Caco-2 (cell line): ENCODE results near the gene GRID2IP. TPM values are rescaled to one million over a fixed set of nuclear protein-coding genes. Genes with fewer than 3 reads are reported as not detected.

ENCODE experiments used
- BruUV-seq: library from RNA; stranded (reverse); fragments of 400-500 nt; replicated peaks from 2 replicates; lab custom pipeline; 2021; lab: Mats Ljungman, UMichigan
- CTCF ChIA-PET: fragments of 300-600 bp; sonication (Branson Sonifier 250); formaldehyde crosslinking; loops from one replicate; lab custom pipeline; 2022; ENCODE audit warnings: antibody characterized with exemption; lab: Charles Lee
- POLR2A ChIA-PET: fragments of 300-600 bp; sonication (Branson Sonifier 250); formaldehyde crosslinking; loops from one replicate; lab custom pipeline; 2022; ENCODE audit warnings: antibody characterized with exemption; lab: Charles Lee
- DNase-seq, 2 experiments: peaks; one replicate each; pipeline versions ENCODE4 v3.0.0 to v3.0.0-alpha.2; 2020 to 2022
- H3K27me3 ChIP-seq: replicated peaks from 2 replicates; pipeline ENCODE4 v1.6.0; 2011; ENCODE audit warnings: low read length; ENCODE audit not compliant: control insufficient read depth, insufficient read depth
- H3K36me3 ChIP-seq: 2 replicates; pipeline ENCODE4 v1.5.1; 2011; ENCODE audit warnings: low read length; ENCODE audit not compliant: control insufficient read depth, insufficient read depth
- H3K4me1 ChIP-seq: fragments of 250-450 bp; sonication (Bioruptor Pico); 2 replicates; pipeline ENCODE4 v1.5.1; 2020; ENCODE audit warnings: mild to moderate bottlenecking
- H3K4me3 ChIP-seq: 2 replicates; pipeline ENCODE4 v1.5.1; 2011; ENCODE audit warnings: low read depth, mild to moderate bottlenecking, control low read depth, low read length
- H3K9me3 ChIP-seq: fragments of 250-450 bp; sonication (Bioruptor Pico); 2 replicates; pipeline ENCODE4 v1.5.1; 2020; ENCODE audit warnings: mild to moderate bottlenecking, moderate library complexity
- H3K27ac Mint-ChIP-seq: one replicate; pipeline ENCODE4 v1.8.0; 2022; ENCODE audit warnings: mixed read lengths; ENCODE audit not compliant: unreplicated experiment
- H3K27me3 Mint-ChIP-seq: one replicate; pipeline ENCODE4 v1.8.0; 2022; ENCODE audit warnings: mixed read lengths; ENCODE audit not compliant: insufficient read depth, unreplicated experiment
- H3K36me3 Mint-ChIP-seq: one replicate; pipeline ENCODE4 v1.8.0; 2022; ENCODE audit warnings: mild to moderate bottlenecking, mixed read lengths; ENCODE audit not compliant: insufficient read depth, unreplicated experiment
- H3K4me1 Mint-ChIP-seq: one replicate; pipeline ENCODE4 v1.8.0; 2022; ENCODE audit warnings: low read depth, mixed read lengths; ENCODE audit not compliant: unreplicated experiment
- H3K4me3 Mint-ChIP-seq: one replicate; pipeline ENCODE4 v1.8.0; 2022; ENCODE audit warnings: mild to moderate bottlenecking, moderate library complexity, mixed read lengths; ENCODE audit not compliant: unreplicated experiment
- H3K9me3 Mint-ChIP-seq: one replicate; pipeline ENCODE4 v1.8.0; 2022; ENCODE audit warnings: mixed read lengths; ENCODE audit not compliant: unreplicated experiment
- intact Hi-C: fragments of 100-400 bp; cut with micrococcal nuclease; formaldehyde crosslinking; loops from one replicate; pipeline ENCODE4 v1.10.0; 2022; ENCODE audit not compliant: unreplicated experiment
- total RNA-seq: library from RNA; stranded (reverse); gene quantifications from 2 replicates; pipeline ENCODE4 v1.2.3, GENCODE V29; 2022
- TF ChIP-seq, protein P1 (sequence below), 2 experiments: fragments of 200-600 bp in 1 of 2; IDR thresholded peaks; 1 replicate in 1 of 2; 2 replicates in 1 of 2; pipeline versions ENCODE4 v1.5.1 to v1.8.0; 2011 to 2022; ENCODE audit warnings: antibody characterized with exemption in 1 of 2, control low read depth in 1 of 2, inconsistent platforms in 1 of 2, low read depth in 1 of 2, low read length in 1 of 2, mild to moderate bottlenecking in 1 of 2, moderate library complexity in 1 of 2; ENCODE audit not compliant: insufficient read depth in 1 of 2, severe bottlenecking in 1 of 2, unreplicated experiment in 1 of 2

GRID2IP gene
- total RNA-seq, 1 experiment from 2014 or later: 0.95 TPM

DNA sequence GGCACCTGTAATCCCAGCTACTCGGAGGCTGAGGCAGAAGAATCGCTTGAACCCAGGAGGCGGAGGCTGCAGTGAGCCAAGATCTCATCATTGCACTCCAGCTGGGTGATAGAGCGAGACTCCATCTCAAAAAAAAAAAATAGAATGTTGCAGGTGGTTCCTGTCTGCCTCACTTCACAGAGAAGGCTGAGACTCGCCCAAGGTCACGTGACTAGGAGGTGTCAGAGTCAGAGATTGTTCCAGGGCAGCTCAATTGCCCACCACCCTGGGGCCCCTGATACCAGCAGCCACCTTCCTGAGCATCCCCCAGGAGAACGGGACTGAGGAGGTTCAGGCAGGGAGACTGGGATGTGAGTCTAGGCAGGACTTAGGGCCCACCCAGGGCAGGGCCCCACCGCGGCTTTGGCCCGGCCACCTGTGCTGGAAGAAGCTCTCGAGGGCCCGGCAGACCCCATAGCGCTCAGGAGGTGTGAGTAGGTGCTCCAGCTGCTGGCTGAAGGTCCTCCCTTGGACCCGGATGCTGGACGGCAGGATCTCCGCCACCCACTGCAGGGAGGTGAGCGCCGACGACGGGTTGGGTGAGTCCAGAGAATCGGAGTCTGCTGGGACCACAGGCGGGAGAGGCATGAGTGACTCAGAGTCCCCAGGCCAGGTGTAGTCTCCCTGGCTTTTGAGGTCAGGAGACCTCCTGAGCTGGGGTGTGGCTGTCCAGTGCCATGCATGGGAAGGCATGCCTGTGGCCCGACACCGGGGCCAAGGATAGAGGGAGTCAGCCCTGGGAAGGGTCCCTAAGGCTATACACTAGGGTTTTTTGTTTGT lies 30.9 kb downstream of the GRID2IP start:
- no TSS peak for BruUV-seq
- POLR2A ChIA-PET: no interaction called here
- no peaks in the 10 kb centered on the region for H3K36me3 Mint-ChIP-seq
- intact Hi-C loops: no loop called here
- H3K4me1 ChIP-seq: no peaks in the 10 kb centered on the region
- TF ChIP-seq, protein P1, sequence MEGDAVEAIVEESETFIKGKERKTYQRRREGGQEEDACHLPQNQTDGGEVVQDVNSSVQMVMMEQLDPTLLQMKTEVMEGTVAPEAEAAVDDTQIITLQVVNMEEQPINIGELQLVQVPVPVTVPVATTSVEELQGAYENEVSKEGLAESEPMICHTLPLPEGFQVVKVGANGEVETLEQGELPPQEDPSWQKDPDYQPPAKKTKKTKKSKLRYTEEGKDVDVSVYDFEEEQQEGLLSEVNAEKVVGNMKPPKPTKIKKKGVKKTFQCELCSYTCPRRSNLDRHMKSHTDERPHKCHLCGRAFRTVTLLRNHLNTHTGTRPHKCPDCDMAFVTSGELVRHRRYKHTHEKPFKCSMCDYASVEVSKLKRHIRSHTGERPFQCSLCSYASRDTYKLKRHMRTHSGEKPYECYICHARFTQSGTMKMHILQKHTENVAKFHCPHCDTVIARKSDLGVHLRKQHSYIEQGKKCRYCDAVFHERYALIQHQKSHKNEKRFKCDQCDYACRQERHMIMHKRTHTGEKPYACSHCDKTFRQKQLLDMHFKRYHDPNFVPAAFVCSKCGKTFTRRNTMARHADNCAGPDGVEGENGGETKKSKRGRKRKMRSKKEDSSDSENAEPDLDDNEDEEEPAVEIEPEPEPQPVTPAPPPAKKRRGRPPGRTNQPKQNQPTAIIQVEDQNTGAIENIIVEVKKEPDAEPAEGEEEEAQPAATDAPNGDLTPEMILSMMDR (IDR thresholded peaks at IDR 0.05; ENCODE audit: insufficient read depth in 1 of 2, low read depth in 1 of 2, low read length in 1 of 2, severe bottlenecking in 1 of 2, unreplicated experiment in 1 of 2): no peak
- H3K27me3 ChIP-seq: no peaks in the 10 kb centered on the region
- no peaks in the 10 kb centered on the region for H3K9me3 Mint-ChIP-seq
- H3K27ac Mint-ChIP-seq: no peak overlapping the region
- CTCF ChIA-PET: no interaction called here
- no peaks in the 10 kb centered on the region for H3K9me3 ChIP-seq
- peaks cover 10% of the 10 kb centered on the region for H3K4me1 Mint-ChIP-seq
- H3K36me3 ChIP-seq: no peaks in the 10 kb centered on the region
- H3K4me3 ChIP-seq: no peak overlapping the region
- DNase-seq: no peak
- H3K27me3 Mint-ChIP-seq: peaks cover 6% of the 10 kb centered on the region
- no peak overlapping the region for H3K4me3 Mint-ChIP-seq

DNA sequence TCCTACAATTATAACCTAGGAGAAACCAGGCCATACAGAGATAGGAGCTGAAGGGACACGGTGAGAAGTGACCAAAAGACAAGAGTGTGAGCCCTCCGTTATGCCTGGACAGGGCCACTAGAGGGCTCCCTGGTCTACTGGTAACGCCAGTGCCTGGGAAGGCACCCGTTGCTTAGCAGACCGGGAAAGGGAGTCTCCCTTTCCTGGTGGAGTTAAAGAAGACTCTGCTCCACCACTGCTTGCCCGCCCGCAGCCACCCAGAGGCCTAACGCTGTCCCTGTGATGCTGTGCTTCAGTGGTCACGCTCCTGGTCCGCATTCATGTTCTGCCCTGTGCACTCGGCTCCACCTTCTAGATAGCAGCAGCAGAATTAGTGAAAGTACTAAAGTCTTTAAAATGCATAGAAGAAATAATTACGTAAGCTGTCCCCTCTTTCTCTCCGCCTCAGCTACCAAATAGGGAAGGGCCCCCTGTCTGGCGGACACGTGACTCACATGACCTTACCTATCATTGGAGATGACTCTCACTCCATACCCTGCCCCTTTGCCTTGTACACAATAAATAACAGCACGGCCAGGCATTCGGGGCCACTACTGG lies 34.8 kb downstream of the GRID2IP start:
- peaks cover 4% of the 10 kb centered on the region for H3K27me3 Mint-ChIP-seq
- peaks cover 10% of the 10 kb centered on the region for H3K4me1 Mint-ChIP-seq
- H3K9me3 Mint-ChIP-seq: no peaks in the 10 kb centered on the region
- H3K4me3 Mint-ChIP-seq: peak overlapping the region; percentile 34
- TF ChIP-seq, protein P1 (IDR thresholded peaks at IDR 0.05; ENCODE audit: insufficient read depth in 1 of 2, low read depth in 1 of 2, low read length in 1 of 2, severe bottlenecking in 1 of 2, unreplicated experiment in 1 of 2): peak; percentile 89 to 90
- H3K27ac Mint-ChIP-seq: no peak overlapping the region
- Histone ChIP-seq H3K27me3 (no peaks in the 10 kb centered on the region), H3K36me3 (no peaks in the 10 kb centered on the region), H3K4me1 (no peaks in the 10 kb centered on the region), H3K9me3 (no peaks in the 10 kb centered on the region), H3K4me3 (no peak overlapping the region)
- no TSS peak for BruUV-seq
- CTCF ChIA-PET: interaction anchor here (0.7 to 2.5 kb wide), 6 partner anchors 20 to 95 kb away, joined by 3 to 16 read pairs (median 4); partner anchors contain the start of gene INTS15
- peak; percentile 88 to 89 for DNase-seq
- intact Hi-C loops: loop anchor here (1.0 to 10.0 kb wide), 3 partner anchors 43 to 338 kb away; partner anchors contain the start of gene ZDHHC4
- POLR2A ChIA-PET: no interaction called here
- no peaks in the 10 kb centered on the region for H3K36me3 Mint-ChIP-seq

GRCh38 chr7:6513541-6513940 lies 37.7 kb downstream of the GRID2IP start:
- Mint-ChIP-seq H3K27me3 (no peaks in the 10 kb centered on the region), H3K36me3 (no peaks in the 10 kb centered on the region), H3K9me3 (no peaks in the 10 kb centered on the region), H3K4me1 (peaks cover 10% of the 10 kb centered on the region), H3K4me3 (no peak overlapping the region), H3K27ac (no peak overlapping the region)
- H3K36me3 ChIP-seq: no peaks in the 10 kb centered on the region
- no TSS peak for BruUV-seq
- CTCF ChIA-PET: no interaction called here
- no peak overlapping the region for H3K4me3 ChIP-seq
- no peak for DNase-seq
- H3K9me3 ChIP-seq: no peaks in the 10 kb centered on the region
- POLR2A ChIA-PET: no interaction called here
- intact Hi-C loops: loop anchor here (10.0 kb wide), 1 partner anchor 341 kb away; no protein-coding TSS in a partner anchor
- H3K27me3 ChIP-seq: no peaks in the 10 kb centered on the region
- no peaks in the 10 kb centered on the region for H3K4me1 ChIP-seq
- TF ChIP-seq, protein P1 (IDR thresholded peaks at IDR 0.05; ENCODE audit: insufficient read depth in 1 of 2, low read depth in 1 of 2, low read length in 1 of 2, severe bottlenecking in 1 of 2, unreplicated experiment in 1 of 2): no peak
